ENCODE measurements around the gene HMGN4. TPM values are rescaled to one million over a fixed set of nuclear protein-coding genes. Genes with fewer than 3 reads are reported as not detected.
A peak's percentile ranks its signal among the peaks of the same experiment; 100 is the strongest.

HMGN4 gene
- total and polyA plus RNA-seq, 9 of the 15 experiments (the other 6 are each of a cell fraction or from before 2014, with no cell fraction given) = 35.4 to 134 (median 94.1) TPM

DNA sequence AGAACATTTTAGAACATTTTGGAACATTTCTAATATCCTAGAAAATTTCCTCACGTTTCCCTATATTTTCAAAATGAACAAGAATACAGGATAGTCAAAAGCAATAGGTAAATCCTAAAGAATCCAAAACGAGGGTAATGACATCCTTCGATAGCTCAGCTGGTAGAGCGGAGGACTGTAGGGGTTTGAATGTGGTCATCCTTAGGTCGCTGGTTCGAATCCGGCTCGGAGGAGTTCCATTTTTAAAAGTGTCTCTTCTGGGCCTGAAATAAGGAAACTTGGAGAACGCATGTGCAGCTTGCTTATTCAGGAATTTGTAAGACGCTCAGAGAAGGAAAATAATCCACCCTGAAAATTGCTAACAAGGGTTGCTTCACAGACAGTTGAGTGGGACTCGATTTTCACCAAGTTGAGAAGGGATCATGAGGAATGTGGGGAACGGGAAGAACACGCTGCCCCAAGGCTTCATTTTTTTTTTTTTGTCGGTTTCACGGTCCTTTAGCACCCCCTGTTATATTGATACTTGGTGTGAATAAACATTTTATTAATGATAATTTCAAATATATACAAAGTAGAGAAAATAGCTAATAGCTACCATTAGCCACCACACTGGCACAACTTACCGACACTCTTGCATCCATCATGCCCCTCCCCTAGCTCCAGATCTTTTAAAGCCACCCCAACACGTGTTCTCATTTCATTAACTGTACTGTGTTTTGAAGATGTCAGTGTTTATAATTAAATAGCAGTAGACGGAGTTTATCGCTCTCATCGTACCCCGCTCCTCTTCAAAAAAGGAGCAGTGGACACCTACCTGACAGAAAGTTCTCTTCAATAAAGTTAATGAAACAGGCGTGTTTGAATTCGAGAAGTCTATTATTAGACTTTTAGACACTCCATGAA is 56.8 kb downstream of the HMGN4 start (continued):
- TF ChIP-seq, protein P1, sequence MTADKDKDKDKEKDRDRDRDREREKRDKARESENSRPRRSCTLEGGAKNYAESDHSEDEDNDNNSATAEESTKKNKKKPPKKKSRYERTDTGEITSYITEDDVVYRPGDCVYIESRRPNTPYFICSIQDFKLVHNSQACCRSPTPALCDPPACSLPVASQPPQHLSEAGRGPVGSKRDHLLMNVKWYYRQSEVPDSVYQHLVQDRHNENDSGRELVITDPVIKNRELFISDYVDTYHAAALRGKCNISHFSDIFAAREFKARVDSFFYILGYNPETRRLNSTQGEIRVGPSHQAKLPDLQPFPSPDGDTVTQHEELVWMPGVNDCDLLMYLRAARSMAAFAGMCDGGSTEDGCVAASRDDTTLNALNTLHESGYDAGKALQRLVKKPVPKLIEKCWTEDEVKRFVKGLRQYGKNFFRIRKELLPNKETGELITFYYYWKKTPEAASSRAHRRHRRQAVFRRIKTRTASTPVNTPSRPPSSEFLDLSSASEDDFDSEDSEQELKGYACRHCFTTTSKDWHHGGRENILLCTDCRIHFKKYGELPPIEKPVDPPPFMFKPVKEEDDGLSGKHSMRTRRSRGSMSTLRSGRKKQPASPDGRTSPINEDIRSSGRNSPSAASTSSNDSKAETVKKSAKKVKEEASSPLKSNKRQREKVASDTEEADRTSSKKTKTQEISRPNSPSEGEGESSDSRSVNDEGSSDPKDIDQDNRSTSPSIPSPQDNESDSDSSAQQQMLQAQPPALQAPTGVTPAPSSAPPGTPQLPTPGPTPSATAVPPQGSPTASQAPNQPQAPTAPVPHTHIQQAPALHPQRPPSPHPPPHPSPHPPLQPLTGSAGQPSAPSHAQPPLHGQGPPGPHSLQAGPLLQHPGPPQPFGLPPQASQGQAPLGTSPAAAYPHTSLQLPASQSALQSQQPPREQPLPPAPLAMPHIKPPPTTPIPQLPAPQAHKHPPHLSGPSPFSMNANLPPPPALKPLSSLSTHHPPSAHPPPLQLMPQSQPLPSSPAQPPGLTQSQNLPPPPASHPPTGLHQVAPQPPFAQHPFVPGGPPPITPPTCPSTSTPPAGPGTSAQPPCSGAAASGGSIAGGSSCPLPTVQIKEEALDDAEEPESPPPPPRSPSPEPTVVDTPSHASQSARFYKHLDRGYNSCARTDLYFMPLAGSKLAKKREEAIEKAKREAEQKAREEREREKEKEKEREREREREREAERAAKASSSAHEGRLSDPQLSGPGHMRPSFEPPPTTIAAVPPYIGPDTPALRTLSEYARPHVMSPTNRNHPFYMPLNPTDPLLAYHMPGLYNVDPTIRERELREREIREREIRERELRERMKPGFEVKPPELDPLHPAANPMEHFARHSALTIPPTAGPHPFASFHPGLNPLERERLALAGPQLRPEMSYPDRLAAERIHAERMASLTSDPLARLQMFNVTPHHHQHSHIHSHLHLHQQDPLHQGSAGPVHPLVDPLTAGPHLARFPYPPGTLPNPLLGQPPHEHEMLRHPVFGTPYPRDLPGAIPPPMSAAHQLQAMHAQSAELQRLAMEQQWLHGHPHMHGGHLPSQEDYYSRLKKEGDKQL (CRISPR knock-in tag; IDR thresholded peaks at IDR 0.05; ENCODE audit: borderline replicate concordance) = no peak
- TF ChIP-seq RAD21 (CRISPR knock-in tag; conservative IDR thresholded peaks at IDR 0.05 in 1 of 2, IDR thresholded peaks at IDR 0.05 in 1 of 2) (peak in 1 of 2 experiments; percentile 14; a peak in 2 of 4 replicates), PTTG1 (tag; IDR thresholded peaks at IDR 0.05; ENCODE audit: low read depth) (no peak), NUFIP1 (IDR thresholded peaks at IDR 0.05; ENCODE audit: partially characterized antibody) (peak; percentile 21), ZSCAN32 (CRISPR knock-in tag; IDR thresholded peaks at IDR 0.05) (no peak), LARP7 (IDR thresholded peaks at IDR 0.05) (no peak), HIVEP1 (CRISPR knock-in tag; IDR thresholded peaks at IDR 0.05) (no peak), CBX2 (IDR thresholded peaks at IDR 0.05; ENCODE audit: insufficient read depth, low read length, poor library complexity, severe bottlenecking) (no peak), RFX7 (CRISPR knock-in tag; IDR thresholded peaks at IDR 0.05) (no peak), ZNF274 (IDR thresholded peaks at IDR 0.05; ENCODE audit: borderline replicate concordance, low read depth, low read length) (no peak), POLR2AphosphoS5 (IDR thresholded peaks at IDR 0.05; ENCODE audit: control insufficient read depth, insufficient read depth, low read depth, low read length) (no peak), NFE2 (IDR thresholded peaks at IDR 0.05; ENCODE audit: low read depth) (0 out of 2 replicates have a peak, but pooled peaks have one; percentile 27), RNF2 (IDR thresholded peaks at IDR 0.05) (0 out of 2 replicates have a peak, but pooled peaks have one; percentile 13)
- TF ChIP-seq, protein P2, sequence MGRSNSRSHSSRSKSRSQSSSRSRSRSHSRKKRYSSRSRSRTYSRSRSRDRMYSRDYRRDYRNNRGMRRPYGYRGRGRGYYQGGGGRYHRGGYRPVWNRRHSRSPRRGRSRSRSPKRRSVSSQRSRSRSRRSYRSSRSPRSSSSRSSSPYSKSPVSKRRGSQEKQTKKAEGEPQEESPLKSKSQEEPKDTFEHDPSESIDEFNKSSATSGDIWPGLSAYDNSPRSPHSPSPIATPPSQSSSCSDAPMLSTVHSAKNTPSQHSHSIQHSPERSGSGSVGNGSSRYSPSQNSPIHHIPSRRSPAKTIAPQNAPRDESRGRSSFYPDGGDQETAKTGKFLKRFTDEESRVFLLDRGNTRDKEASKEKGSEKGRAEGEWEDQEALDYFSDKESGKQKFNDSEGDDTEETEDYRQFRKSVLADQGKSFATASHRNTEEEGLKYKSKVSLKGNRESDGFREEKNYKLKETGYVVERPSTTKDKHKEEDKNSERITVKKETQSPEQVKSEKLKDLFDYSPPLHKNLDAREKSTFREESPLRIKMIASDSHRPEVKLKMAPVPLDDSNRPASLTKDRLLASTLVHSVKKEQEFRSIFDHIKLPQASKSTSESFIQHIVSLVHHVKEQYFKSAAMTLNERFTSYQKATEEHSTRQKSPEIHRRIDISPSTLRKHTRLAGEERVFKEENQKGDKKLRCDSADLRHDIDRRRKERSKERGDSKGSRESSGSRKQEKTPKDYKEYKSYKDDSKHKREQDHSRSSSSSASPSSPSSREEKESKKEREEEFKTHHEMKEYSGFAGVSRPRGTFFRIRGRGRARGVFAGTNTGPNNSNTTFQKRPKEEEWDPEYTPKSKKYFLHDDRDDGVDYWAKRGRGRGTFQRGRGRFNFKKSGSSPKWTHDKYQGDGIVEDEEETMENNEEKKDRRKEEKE (IDR thresholded peaks at IDR 0.05; ENCODE audit: borderline replicate concordance in 1 of 2, control insufficient read depth in 1 of 2, low read depth in 2 of 2, low read length in 1 of 2) = 0 out of 4 replicates have a peak, but pooled peaks of 1 of the 2 experiments have one; percentile 71
- TF ChIP-seq, protein P3, sequence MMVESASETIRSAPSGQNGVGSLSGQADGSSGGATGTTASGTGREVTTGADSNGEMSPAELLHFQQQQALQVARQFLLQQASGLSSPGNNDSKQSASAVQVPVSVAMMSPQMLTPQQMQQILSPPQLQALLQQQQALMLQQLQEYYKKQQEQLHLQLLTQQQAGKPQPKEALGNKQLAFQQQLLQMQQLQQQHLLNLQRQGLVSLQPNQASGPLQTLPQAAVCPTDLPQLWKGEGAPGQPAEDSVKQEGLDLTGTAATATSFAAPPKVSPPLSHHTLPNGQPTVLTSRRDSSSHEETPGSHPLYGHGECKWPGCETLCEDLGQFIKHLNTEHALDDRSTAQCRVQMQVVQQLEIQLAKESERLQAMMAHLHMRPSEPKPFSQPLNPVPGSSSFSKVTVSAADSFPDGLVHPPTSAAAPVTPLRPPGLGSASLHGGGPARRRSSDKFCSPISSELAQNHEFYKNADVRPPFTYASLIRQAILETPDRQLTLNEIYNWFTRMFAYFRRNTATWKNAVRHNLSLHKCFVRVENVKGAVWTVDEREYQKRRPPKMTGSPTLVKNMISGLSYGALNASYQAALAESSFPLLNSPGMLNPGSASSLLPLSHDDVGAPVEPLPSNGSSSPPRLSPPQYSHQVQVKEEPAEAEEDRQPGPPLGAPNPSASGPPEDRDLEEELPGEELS (CRISPR knock-in tag; IDR thresholded peaks at IDR 0.05; ENCODE audit: borderline replicate concordance) = no peak

All from K562 (cell line).